ENCODE results near the gene CMA1.

- TF ChIP-seq EZH2phosphoT487 (IDR thresholded peaks at IDR 0.05; ENCODE audit: insufficient read depth, low read depth) (no peak), EZH2 (IDR thresholded peaks at IDR 0.05; ENCODE audit: insufficient read depth, poor library complexity, severe bottlenecking) (no peak)
Measured at GRCh38 chr14:24473211-24473610, 34.9 kb downstream of the CMA1 start.

All from GM23248 (cell line).